K562 (cell line): ENCODE measurements around the gene TLK2. TPM values are rescaled to one million over a fixed set of nuclear protein-coding genes. Genes with fewer than 3 reads are reported as not detected.

ENCODE experiments used
- ATAC-seq: fragments of 200-7000 bp; cut with Tn5 transposase; 3 replicates; pipeline ENCODE4 v1.9.1; 2020; ENCODE audit warnings: moderate library complexity
- BruUV-seq: library from RNA; stranded (reverse); fragments of 400-500 nt; replicated peaks from 2 replicates; lab custom pipeline; 2021; lab: Mats Ljungman, UMichigan
- CTCF ChIA-PET: fragments of 300-600 bp; formaldehyde crosslinking; extraction: SDS; loops from one replicate; lab custom pipeline; 2021; ENCODE audit warnings: low intra/inter-chr PET ratio; lab: Yijun Ruan, JAX
- POLR2A ChIA-PET: fragments of 300-600, 350-650 bp; sonication (Branson Sonifier 250); formaldehyde crosslinking; extraction: SDS; loops from one replicate; lab custom pipeline; 2021; ENCODE audit warnings: antibody characterized with exemption, inconsistent platforms; lab: Yijun Ruan, JAX
- DNase-seq, 4 experiments: peaks; one replicate each; pipeline versions ENCODE4 v3.0.0 to v3.0.0-alpha.2; 2011 to 2018; ENCODE audit warnings: low spot score in 3 of 4, mixed read lengths in 3 of 4; ENCODE audit errors: extremely low read depth in 1 of 4
- FAIRE-seq: peaks from 2 replicates; lab custom pipeline; 2011; peaks lifted over from hg19 to GRCh38; lab: Jason Lieb, UNC
- H2AFZ ChIP-seq: 2 replicates; pipeline ENCODE4 v1.6.0; 2011; ENCODE audit warnings: low read depth, low read length, control low read depth, inconsistent platforms
- H3K27ac ChIP-seq: fragments of 200-600 bp; 3 replicates; pipeline ENCODE4 v1.8.0; 2011; ENCODE audit warnings: low read depth, mild to moderate bottlenecking, control low read depth, inconsistent platforms, low read length, moderate library complexity, mixed read lengths; ENCODE audit errors: extremely low read depth
- H3K27me3 ChIP-seq, 2 experiments: fragments of 300-600 bp in 1 of 2; 2 replicates in 1 of 2; 3 replicates in 1 of 2; pipeline versions ENCODE4 v1.6.0 to v1.8.0; 2011; ENCODE audit warnings: inconsistent platforms in 2 of 2, low read length in 2 of 2, mild to moderate bottlenecking in 1 of 2, mixed read lengths in 1 of 2, moderate library complexity in 1 of 2; ENCODE audit not compliant: control insufficient read depth in 2 of 2, insufficient read depth in 2 of 2
- H3K36me3 ChIP-seq: fragments of 300-600 bp; 3 replicates; pipeline ENCODE4 v1.8.0; 2011; ENCODE audit warnings: mild to moderate bottlenecking, low read length, inconsistent platforms; ENCODE audit not compliant: control insufficient read depth, insufficient read depth
- H3K4me1 ChIP-seq, 2 experiments: fragments of 200-600 bp in 1 of 2; replicated peaks in 1 of 2; 2 replicates in 1 of 2; 3 replicates in 1 of 2; pipeline versions ENCODE4 v1.5.1 to v1.8.0; 2011; ENCODE audit warnings: inconsistent platforms in 2 of 2, low read length in 2 of 2, mild to moderate bottlenecking in 1 of 2, mixed read lengths in 1 of 2, moderate library complexity in 1 of 2; ENCODE audit not compliant: control insufficient read depth in 2 of 2, insufficient read depth in 2 of 2
- H3K4me2 ChIP-seq: 2 replicates; pipeline ENCODE4 v1.6.1; 2011; ENCODE audit warnings: low read length, control low read depth, inconsistent platforms, mixed read lengths; ENCODE audit not compliant: insufficient read depth
- H3K4me3 ChIP-seq: fragments of 200-600 bp; sonication (generic), shearing (Covaris generic); 2 replicates; pipeline ENCODE4 v1.5.1; 2016; ENCODE audit warnings: control low read depth, inconsistent platforms
- H3K79me2 ChIP-seq: fragments of 200-600 bp; 3 replicates; pipeline ENCODE4 v1.8.0; 2011; ENCODE audit warnings: low read length, inconsistent platforms; ENCODE audit not compliant: control insufficient read depth, insufficient read depth
- H3K9ac ChIP-seq, 2 experiments: 2 replicates each; pipeline versions ENCODE4 v1.6.0 to v1.6.1; 2011; ENCODE audit warnings: low read depth in 2 of 2, low read length in 2 of 2, control low read depth in 1 of 2, inconsistent platforms in 1 of 2, mild to moderate bottlenecking in 1 of 2, mixed read lengths in 1 of 2; ENCODE audit not compliant: insufficient read depth in 1 of 2
- H3K9me1 ChIP-seq: one replicate; pipeline ENCODE4 v1.6.0; 2011; ENCODE audit warnings: inconsistent platforms, mild to moderate bottlenecking, low read length, moderate library complexity; ENCODE audit not compliant: control insufficient read depth, insufficient read depth
- H3K9me3 ChIP-seq: replicated peaks from 2 replicates; pipeline ENCODE4 v1.5.1; 2011; ENCODE audit warnings: low read depth, low read length, inconsistent platforms; ENCODE audit not compliant: control insufficient read depth, insufficient read depth
- H4K20me1 ChIP-seq: replicated peaks from 2 replicates; pipeline ENCODE4 v1.6.1; 2011; ENCODE audit warnings: low read length, inconsistent platforms, mixed read lengths; ENCODE audit not compliant: control insufficient read depth, insufficient read depth
- ARNT ChIP-seq, 2 experiments: fragments of 450-650 bp; IDR thresholded peaks; 2 replicates each; pipeline ENCODE4 v1.6.1; 2016; ENCODE audit warnings: mild to moderate bottlenecking in 1 of 2
- CCAR2 ChIP-seq: fragments of 200-400 bp; formaldehyde crosslinking; IDR thresholded peaks from 2 replicates; pipeline ENCODE4 v1.6.1; 2017; ENCODE audit warnings: mild to moderate bottlenecking, low read depth, low read length
- ETV1 ChIP-seq: fragments of 450-650 bp; conservative IDR thresholded peaks from 2 replicates; pipeline ENCODE4 v1.6.1; 2016; ENCODE audit warnings: missing genetic modification characterization, control low read depth, low read depth, missing compliant biosample characterization
- FOXJ3 ChIP-seq: sonication (generic); formaldehyde crosslinking; IDR thresholded peaks from 2 replicates; pipeline ENCODE4 v1.4.0; 2020; ENCODE audit warnings: mild to moderate bottlenecking, missing genetic modification reagents
- KDM4B ChIP-seq, 2 experiments: fragments of 450-650 bp in 1 of 2; sonication (generic) in 1 of 2; IDR thresholded peaks; 2 replicates each; pipeline ENCODE4 v1.6.1; 2016 to 2017; ENCODE audit warnings: borderline replicate concordance in 2 of 2, antibody characterized with exemption in 1 of 2, low read depth in 1 of 2, mild to moderate bottlenecking in 1 of 2
- MECOM ChIP-seq: fragments of 250-450 bp; sonication (Bioruptor Pico); IDR thresholded peaks from 2 replicates; pipeline ENCODE4 v1.8.0; 2022; ENCODE audit warnings: inconsistent platforms
- MLLT1 ChIP-seq, 2 experiments: fragments of 450-650 bp; IDR thresholded peaks; 2 replicates each; pipeline ENCODE4 v1.6.1; 2016
- MLX ChIP-seq, 2 experiments: fragments of 450-650 bp in 1 of 2; sonication (generic) in 1 of 2; formaldehyde crosslinking; conservative IDR thresholded peaks; 2 replicates each; pipeline versions ENCODE4 v1.4.0 to v1.8.1; 2020 to 2022; ENCODE audit warnings: mild to moderate bottlenecking in 1 of 2, missing genetic modification reagents in 1 of 2
- SIX5 ChIP-seq, 2 experiments: IDR thresholded peaks; 2 replicates each; pipeline ENCODE4 v1.6.1; 2011; ENCODE audit warnings: low read length in 2 of 2, borderline replicate concordance in 1 of 2, low read depth in 1 of 2, mild to moderate bottlenecking in 1 of 2, moderate library complexity in 1 of 2; ENCODE audit not compliant: insufficient read depth in 1 of 2
- TAF1 ChIP-seq: IDR thresholded peaks from 2 replicates; pipeline ENCODE4 v1.6.1; 2011; ENCODE audit warnings: mild to moderate bottlenecking, low read length, moderate library complexity; ENCODE audit not compliant: insufficient read depth, control insufficient read depth, severe bottlenecking; ENCODE audit errors: extremely low read depth
- TAF15 ChIP-seq: fragments of 200-400 bp; formaldehyde crosslinking; IDR thresholded peaks from 2 replicates; pipeline ENCODE4 v1.6.1; 2017; ENCODE audit warnings: mild to moderate bottlenecking, low read depth, low read length, moderate library complexity
- XRCC3 ChIP-seq: fragments of 450-650 bp; IDR thresholded peaks from 2 replicates; pipeline ENCODE4 v1.6.1; 2017; ENCODE audit warnings: mild to moderate bottlenecking, moderate library complexity
- ZNF696 ChIP-seq: fragments of 250-450 bp; sonication (Bioruptor Pico); conservative IDR thresholded peaks from 2 replicates; pipeline ENCODE4 v1.4.0; 2020; ENCODE audit warnings: mild to moderate bottlenecking, moderate library complexity
- WGBS: fragments of 100-300 bp; shearing (Covaris generic); methylation state at CpG from one replicate; pipeline ENCODE4 v1.1.6; 2016; ENCODE audit warnings: low coverage, mixed read lengths; ENCODE audit not compliant: insufficient coverage; ENCODE audit errors: missing lambda C conversion rate; 5-methylcytosine and 5-hydroxymethylcytosine counted together
- in situ Hi-C: fragments of 300-500 bp; cut with MboI; formaldehyde crosslinking; loops from 4 replicates; pipeline ENCODE4 v1.15.0; 2018; ENCODE audit warnings: inconsistent platforms, mixed read lengths
- intact Hi-C: fragments of 100-400 bp; cut with micrococcal nuclease; formaldehyde crosslinking; loops from 2 replicates; pipeline ENCODE4 v1.14.2; 2022
- polyA plus RNA-seq, 8 experiments: library from polyadenylated mRNA; depleted of rRNA in 4 of 8; stranded (reverse) in 5 of 8; unstranded in 3 of 8; fragments of >200 nt; fragmentation: Nextera tagmentation in 2 of 8; fragmentation: Illumina TruSeq in 1 of 8; extraction: Ambion mirVana in 2 of 8; extraction: Trizol in 1 of 8; gene quantifications; 2 replicates each; pipeline versions ENCODE4 v1.2.1 to v1.2.3, GENCODE V29; 2011 to 2014; ENCODE audit warnings: inconsistent platforms in 1 of 8, missing spikeins in 1 of 8
- total RNA-seq, 7 experiments: library from RNA; depleted of rRNA in 6 of 7; stranded (reverse); fragments of >200 nt in 6 of 7; fragmentation: Illumina TruSeq in 2 of 7; extraction: Trizol in 2 of 7; gene quantifications; 2 replicates each; pipeline versions ENCODE4 v1.2.1 to v1.2.3, GENCODE V29; 2011 to 2021; ENCODE audit warnings: low replicate concordance in 1 of 7

The TLK2 gene
- total and polyA plus RNA-seq, 9 of the 15 experiments (the other 6 are each of a cell fraction or from before 2014, with no cell fraction given) = 10.1 to 51.9 (median 32.4) TPM

- no peaks in the 10 kb centered on the region for H3K9me3 ChIP-seq
- no peak overlapping the region for H3K4me2 ChIP-seq
- H3K36me3 ChIP-seq = peaks cover 29% of the 10 kb centered on the region; the same call in 2 of the 3 replicates
- H3K79me2 ChIP-seq = no peaks in the 10 kb centered on the region
- BruUV-seq = no TSS peak
- no peaks in the 10 kb centered on the region; a peak in 1 of 5 replicates for H3K4me1 ChIP-seq
- H2AFZ ChIP-seq = no peak overlapping the region
- intact Hi-C loops (no loop called here), in situ Hi-C loops (no loop called here)
- H3K9me1 ChIP-seq = no peaks in the 10 kb centered on the region
- DNase-seq (no peak), ATAC-seq (no peak), FAIRE-seq (no peak)
- H3K27me3 ChIP-seq = no peaks in the 10 kb centered on the region
- H4K20me1 ChIP-seq = peaks cover 4% of the 10 kb centered on the region; the same call in 1 of the 2 replicates
- no peak overlapping the region for H3K9ac ChIP-seq
- no peak overlapping the region for H3K4me3 ChIP-seq
- CTCF ChIA-PET = no interaction called here
- 44% methylated on average over 4 of the region's 4 CpGs for WGBS
- TF ChIP-seq SIX5 (IDR thresholded peaks at IDR 0.05; ENCODE audit: borderline replicate concordance in 1 of 2, insufficient read depth in 1 of 2, low read depth in 1 of 2, low read length in 2 of 2) (no peak), ARNT (IDR thresholded peaks at IDR 0.05) (no peak), MLLT1 (IDR thresholded peaks at IDR 0.05) (no peak), MLX (CRISPR knock-in tag; conservative IDR thresholded peaks at IDR 0.05) (no peak), KDM4B (IDR thresholded peaks at IDR 0.05; ENCODE audit: borderline replicate concordance in 2 of 2, low read depth in 1 of 2) (no peak), FOXJ3 (no peak), ZNF696 (CRISPR knock-in tag) (no peak), CCAR2 (no peak), TAF1 (no peak), ETV1 (tag) (no peak), MECOM (CRISPR knock-in tag) (no peak), XRCC3 (no peak), TAF15 (no peak)
- no peak overlapping the region for H3K27ac ChIP-seq
- POLR2A ChIA-PET = interaction anchor here (0.6 to 1.1 kb wide), 2 partner anchors 14 to 71 kb away, joined by 3 read pairs; no protein-coding TSS in a partner anchor
These were observed 136.9 kb downstream of the TLK2 start for GRCh38 chr17:62615503-62615902.
